Hepatocyte (in vitro differentiated cells): ENCODE results near the gene TAOK3. TPM values are rescaled to one million over a fixed set of nuclear protein-coding genes. Genes with fewer than 3 reads are reported as not detected.

Experiments
- DNase-seq: peaks from one replicate; pipeline ENCODE4 v3.0.0-alpha.2; 2016; ENCODE audit warnings: low spot score
- H2AFZ ChIP-seq: fragments of 200-600 bp; sonication (generic); 2 replicates; pipeline ENCODE4 v1.6.0; 2016; ENCODE audit warnings: antibody characterized with exemption, mild to moderate bottlenecking
- H3K27ac ChIP-seq: fragments of 200-600 bp; sonication (generic); 2 replicates; pipeline ENCODE4 v1.5.1; 2016; ENCODE audit warnings: mild to moderate bottlenecking
- H3K27me3 ChIP-seq: fragments of 200-600 bp; sonication (generic); 2 replicates; pipeline ENCODE4 v1.6.1; 2016
- H3K36me3 ChIP-seq: fragments of 200-600 bp; sonication (generic); replicated peaks from 2 replicates; pipeline ENCODE4 v1.5.1; 2016; ENCODE audit warnings: low read depth; ENCODE audit not compliant: insufficient read depth
- H3K4me1 ChIP-seq: fragments of 200-600 bp; sonication (generic); 2 replicates; pipeline ENCODE4 v1.5.1; 2016; ENCODE audit warnings: mild to moderate bottlenecking, moderate library complexity; ENCODE audit not compliant: insufficient read depth
- H3K4me2 ChIP-seq: fragments of 200-600 bp; sonication (generic); 2 replicates; pipeline ENCODE4 v1.6.0; 2016
- H3K4me3 ChIP-seq: fragments of 200-600 bp; sonication (generic); 2 replicates; pipeline ENCODE4 v1.5.1; 2016; ENCODE audit warnings: mild to moderate bottlenecking
- H3K79me2 ChIP-seq: fragments of 200-600 bp; sonication (generic); 2 replicates; pipeline ENCODE4 v1.6.0; 2017; ENCODE audit warnings: mild to moderate bottlenecking
- H3K9me2 ChIP-seq: fragments of 200-600 bp; sonication (generic); replicated peaks from 2 replicates; pipeline ENCODE4 v1.6.0; 2017; ENCODE audit warnings: mild to moderate bottlenecking; ENCODE audit not compliant: insufficient read depth
- H3K9me3 ChIP-seq: fragments of 200-600 bp; sonication (generic); 2 replicates; pipeline ENCODE4 v1.5.1; 2016; ENCODE audit warnings: low read depth, mild to moderate bottlenecking
- H4K20me1 ChIP-seq: fragments of 200-600 bp; sonication (generic); 2 replicates; pipeline ENCODE4 v1.6.0; 2016; ENCODE audit warnings: mild to moderate bottlenecking; ENCODE audit not compliant: insufficient read depth, poor library complexity, severe bottlenecking
- EZH2 ChIP-seq: fragments of 200-600 bp; sonication (generic); IDR thresholded peaks from 2 replicates; pipeline ENCODE4 v1.6.1; 2016; ENCODE audit warnings: antibody characterized with exemption, mild to moderate bottlenecking, borderline replicate concordance
- EZH2phosphoT487 ChIP-seq: fragments of 200-600 bp; sonication (generic); IDR thresholded peaks from one replicate; pipeline ENCODE4 v1.6.1; 2018; ENCODE audit warnings: antibody characterized with exemption, mild to moderate bottlenecking, low read depth, moderate library complexity; ENCODE audit not compliant: unreplicated experiment, severe bottlenecking
- WGBS: methylation state at CpG from one replicate; pipeline ENCODE4 v1.1.6; 2016; ENCODE audit warnings: low lambda C conversion rate; ENCODE audit errors: missing lambda C conversion rate; 5-methylcytosine and 5-hydroxymethylcytosine counted together
- polyA plus RNA-seq: library from polyadenylated mRNA; unstranded; fragments of >200 nt; fragmentation: Nextera tagmentation; extraction: Ambion mirVana; gene quantifications from 2 replicates; pipeline ENCODE4 v1.2.1, GENCODE V29; 2016
- total RNA-seq: library from RNA; depleted of rRNA; stranded (reverse); fragments of >200 nt; gene quantifications from 2 replicates; pipeline ENCODE4 v1.2.3, GENCODE V29; 2014
- TF ChIP-seq, protein P1 (sequence below): fragments of 200-600 bp; sonication (generic); IDR thresholded peaks from 2 replicates; pipeline ENCODE4 v1.5.1; 2016; ENCODE audit warnings: antibody characterized with exemption, mild to moderate bottlenecking; ENCODE audit not compliant: poor library complexity

TAOK3 gene
- total and polyA plus RNA-seq, 2 experiments from 2014 or later = 19.1 to 28.7 TPM

DNA sequence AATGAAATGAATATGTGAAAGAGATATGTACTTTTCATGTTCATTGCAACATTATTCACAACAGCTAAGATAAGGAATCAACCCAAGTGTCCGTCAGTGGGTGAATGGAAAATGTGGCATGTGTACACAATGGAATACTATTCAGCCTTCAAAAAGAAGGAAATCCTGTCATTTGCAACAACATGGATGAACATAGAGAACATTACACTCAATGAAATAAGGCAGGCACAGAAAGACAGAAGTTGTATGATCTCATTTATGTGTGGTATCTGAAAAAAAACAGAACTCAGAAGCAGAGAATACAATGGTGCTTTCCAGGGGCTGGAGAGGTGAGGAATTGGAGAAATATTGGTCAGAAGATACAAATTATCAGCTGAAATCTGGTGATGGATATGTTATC is 54.0 kb downstream of the TAOK3 start:
- TF ChIP-seq, protein P1, sequence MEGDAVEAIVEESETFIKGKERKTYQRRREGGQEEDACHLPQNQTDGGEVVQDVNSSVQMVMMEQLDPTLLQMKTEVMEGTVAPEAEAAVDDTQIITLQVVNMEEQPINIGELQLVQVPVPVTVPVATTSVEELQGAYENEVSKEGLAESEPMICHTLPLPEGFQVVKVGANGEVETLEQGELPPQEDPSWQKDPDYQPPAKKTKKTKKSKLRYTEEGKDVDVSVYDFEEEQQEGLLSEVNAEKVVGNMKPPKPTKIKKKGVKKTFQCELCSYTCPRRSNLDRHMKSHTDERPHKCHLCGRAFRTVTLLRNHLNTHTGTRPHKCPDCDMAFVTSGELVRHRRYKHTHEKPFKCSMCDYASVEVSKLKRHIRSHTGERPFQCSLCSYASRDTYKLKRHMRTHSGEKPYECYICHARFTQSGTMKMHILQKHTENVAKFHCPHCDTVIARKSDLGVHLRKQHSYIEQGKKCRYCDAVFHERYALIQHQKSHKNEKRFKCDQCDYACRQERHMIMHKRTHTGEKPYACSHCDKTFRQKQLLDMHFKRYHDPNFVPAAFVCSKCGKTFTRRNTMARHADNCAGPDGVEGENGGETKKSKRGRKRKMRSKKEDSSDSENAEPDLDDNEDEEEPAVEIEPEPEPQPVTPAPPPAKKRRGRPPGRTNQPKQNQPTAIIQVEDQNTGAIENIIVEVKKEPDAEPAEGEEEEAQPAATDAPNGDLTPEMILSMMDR = no peak
- no peak for TF ChIP-seq EZH2
- TF ChIP-seq EZH2phosphoT487 = no peak
- Histone ChIP-seq H3K4me2 (no peak overlapping the region), H3K9me2 (no peaks in the 10 kb centered on the region), H3K9me3 (no peaks in the 10 kb centered on the region), H4K20me1 (no peaks in the 10 kb centered on the region), H3K36me3 (no peaks in the 10 kb centered on the region), H3K4me1 (no peaks in the 10 kb centered on the region), H2AFZ (no peak overlapping the region), H3K4me3 (no peak overlapping the region), H3K27ac (no peak overlapping the region), H3K27me3 (no peaks in the 10 kb centered on the region), H3K79me2 (no peaks in the 10 kb centered on the region)
- no peak for DNase-seq
- 97% methylated on average over 1 of the region's 1 CpG for WGBS

DNA sequence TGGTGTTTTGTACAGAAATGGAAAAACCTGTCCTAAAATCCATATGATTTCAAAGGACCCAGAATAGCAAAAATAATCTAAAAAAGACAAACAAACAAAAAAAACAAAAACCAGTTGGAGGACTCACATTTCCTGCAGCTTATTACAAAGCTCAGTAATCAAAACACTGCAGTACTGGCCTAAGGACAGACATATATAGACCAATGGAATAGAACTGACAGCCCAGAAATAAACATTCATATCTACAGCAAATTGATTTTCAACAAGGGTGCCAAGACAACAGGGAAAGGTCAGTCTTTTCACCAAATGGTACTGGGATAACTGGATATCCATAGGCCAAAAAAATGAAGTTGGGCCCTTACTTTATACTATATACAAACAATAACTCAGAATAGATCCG is 55.0 kb downstream of the TAOK3 start:
- WGBS = 89% methylated on average over 1 of the region's 1 CpG
- H3K9me3 ChIP-seq = no peaks in the 10 kb centered on the region
- H2AFZ ChIP-seq = no peak overlapping the region
- no peak overlapping the region for H3K27ac ChIP-seq
- DNase-seq = no peak
- H3K4me3 ChIP-seq = no peak overlapping the region
- no peaks in the 10 kb centered on the region for H3K9me2 ChIP-seq
- TF ChIP-seq EZH2 (no peak), EZH2phosphoT487 (no peak)
- TF ChIP-seq, protein P1 = no peak
- H4K20me1 ChIP-seq = no peaks in the 10 kb centered on the region
- H3K4me1 ChIP-seq = no peaks in the 10 kb centered on the region
- H3K27me3 ChIP-seq = no peaks in the 10 kb centered on the region
- H3K36me3 ChIP-seq = no peaks in the 10 kb centered on the region
- no peaks in the 10 kb centered on the region for H3K79me2 ChIP-seq
- no peak overlapping the region for H3K4me2 ChIP-seq

DNA sequence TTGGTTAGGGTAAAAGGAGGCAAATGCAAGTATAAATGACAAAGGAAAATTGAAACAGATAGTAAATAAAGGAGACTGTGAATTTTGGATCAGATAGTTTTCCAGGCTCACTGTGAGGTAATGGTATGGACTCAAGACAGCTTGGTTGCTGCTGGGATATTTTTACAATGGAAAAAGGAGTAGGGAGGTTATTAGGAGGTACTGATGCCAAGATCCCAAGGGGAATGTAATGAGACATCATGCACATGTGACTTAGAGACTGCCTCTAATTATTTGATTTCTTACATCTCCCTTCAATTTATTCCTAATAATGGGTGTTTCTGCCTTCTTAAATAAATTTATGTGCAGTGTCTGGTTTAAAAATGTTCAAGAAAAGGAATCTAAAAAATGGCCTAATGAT is 56.9 kb downstream of the TAOK3 start:
- Histone ChIP-seq H3K4me2 (no peak overlapping the region), H3K4me1 (no peaks in the 10 kb centered on the region), H3K27ac (no peak overlapping the region), H3K27me3 (no peaks in the 10 kb centered on the region), H3K79me2 (no peaks in the 10 kb centered on the region), H4K20me1 (no peaks in the 10 kb centered on the region), H3K36me3 (no peaks in the 10 kb centered on the region), H3K9me2 (no peaks in the 10 kb centered on the region), H2AFZ (no peak overlapping the region), H3K9me3 (no peaks in the 10 kb centered on the region), H3K4me3 (no peak overlapping the region)
- TF ChIP-seq EZH2 (no peak), EZH2phosphoT487 (no peak)
- TF ChIP-seq, protein P1 = no peak
- DNase-seq = no peak

DNA sequence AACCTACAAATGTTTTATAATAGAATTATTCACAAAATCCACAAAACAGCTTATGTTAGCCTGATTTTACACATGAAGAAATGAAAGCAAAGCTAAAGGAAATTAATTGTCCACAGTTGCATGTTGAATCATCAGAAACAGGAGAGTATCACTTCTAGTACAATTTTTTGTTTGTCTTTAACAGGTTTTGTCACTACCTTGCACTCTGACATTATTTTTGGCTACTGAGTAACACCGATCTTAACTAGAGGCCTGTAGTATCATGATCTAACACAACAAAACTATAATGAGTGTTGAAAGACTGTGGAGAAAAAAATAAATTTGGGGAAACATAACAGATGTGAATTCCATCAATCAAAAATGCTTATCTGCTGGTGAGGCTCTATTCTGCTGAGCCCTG is 60.1 kb downstream of the TAOK3 start:
- no peaks in the 10 kb centered on the region for H3K27me3 ChIP-seq
- no peak for DNase-seq
- H3K4me3 ChIP-seq = no peak overlapping the region
- H3K4me2 ChIP-seq = no peak overlapping the region
- H2AFZ ChIP-seq = no peak overlapping the region
- no peaks in the 10 kb centered on the region for H3K79me2 ChIP-seq
- WGBS = 87% methylated on average over 1 of the region's 1 CpG
- H3K4me1 ChIP-seq = no peaks in the 10 kb centered on the region
- no peaks in the 10 kb centered on the region for H3K9me3 ChIP-seq
- no peaks in the 10 kb centered on the region for H3K9me2 ChIP-seq
- H3K27ac ChIP-seq = no peak overlapping the region
- H3K36me3 ChIP-seq = no peaks in the 10 kb centered on the region
- no peaks in the 10 kb centered on the region for H4K20me1 ChIP-seq
- TF ChIP-seq, protein P1 = no peak
- TF ChIP-seq EZH2 (no peak), EZH2phosphoT487 (no peak)
